Left lung (tissue), 10 donors: ENCODE results near the gene ADAMTS17. TPM values are rescaled to one million over a fixed set of nuclear protein-coding genes. Genes with fewer than 3 reads are reported as not detected.

Experiments used
- ATAC-seq: fragments of 200-7000 bp; cut with Tn5 transposase; one replicate; pipeline ENCODE4 v1.9.1; 2020; ENCODE audit warnings: moderate library complexity
- DNase-seq, 4 donors: peaks; one replicate each; pipeline ENCODE4 v3.0.0-alpha.2; 2013 to 2020
- H3K27ac ChIP-seq, 2 donors: fragments of 200-600 bp; sonication (generic) in 1 of 2; one replicate each; pipeline versions ENCODE4 v1.5.0 to v1.8.0; 2020 to 2021
- H3K27me3 ChIP-seq, 2 donors: fragments of 200-600 bp; sonication (generic) in 1 of 2; one replicate each; pipeline versions ENCODE4 v1.5.0 to v1.8.0; 2020 to 2021
- H3K36me3 ChIP-seq, 2 donors: fragments of 200-600 bp; sonication (generic) in 1 of 2; one replicate each; pipeline versions ENCODE4 v1.5.0 to v1.8.0; 2020 to 2021
- H3K4me1 ChIP-seq, 2 donors: fragments of 200-600 bp; one replicate each; pipeline ENCODE4 v1.8.0; 2021
- H3K4me3 ChIP-seq, 2 donors: fragments of 200-600 bp; sonication (generic) in 1 of 2; one replicate each; pipeline versions ENCODE4 v1.5.0 to v1.8.0; 2020 to 2021; ENCODE audit warnings: mild to moderate bottlenecking in 1 of 2
- H3K9me3 ChIP-seq, 2 donors: fragments of 200-600 bp; sonication (generic) in 1 of 2; one replicate each; pipeline versions ENCODE4 v1.5.0 to v1.8.0; 2020 to 2021
- CTCF ChIP-seq, 2 donors: fragments of 200-600 bp; sonication (generic) in 1 of 2; IDR thresholded peaks; one replicate each; pipeline versions ENCODE4 v1.5.0 to v1.8.0; 2021; ENCODE audit warnings: antibody characterized with exemption in 2 of 2
- intact Hi-C, 2 donors: fragments of 100-400 bp; cut with DNase I; formaldehyde crosslinking; loops; one replicate each; pipeline versions ENCODE4 v1.11.2 to v1.14.2; 2022
- polyA plus RNA-seq, 6 donors: library from polyadenylated mRNA; unstranded; fragments of 120-200 nt; gene quantifications; one replicate each; pipeline ENCODE4 v1.2.1, GENCODE V29; 2013; ENCODE audit not compliant: insufficient read length in 6 of 6
- total RNA-seq, 2 donors: library from RNA; stranded (reverse); fragmentation: NEBNext Ultra II Directional; extraction: Animal tissue kit (Norgen Biotek cat#: 25700); gene quantifications; one replicate each; pipeline ENCODE4 v1.2.1, GENCODE V29; 2021
- donor health status: DM: no; HTN: yes; CAD: no.
- donor health status: DM: no; HTN: no; CAD: no.

Gene ADAMTS17
- total and polyA plus RNA-seq, 8 donors: 2.0 to 3.9 (median 3.4) TPM

- no peaks in the 10 kb centered on the region for H3K9me3 ChIP-seq
- no peak for DNase-seq
- H3K27ac ChIP-seq: no peak overlapping the region
- H3K4me1 ChIP-seq: peaks cover 1 to 9% of the 10 kb centered on the region in 2 donors
- TF ChIP-seq CTCF (IDR thresholded peaks at IDR 0.05): no peak
- H3K27me3 ChIP-seq: peaks cover 0 to 1% of the 10 kb centered on the region in 2 donors
- ATAC-seq: no peak
- H3K4me3 ChIP-seq: no peak overlapping the region
- H3K36me3 ChIP-seq: no peaks in the 10 kb centered on the region
- intact Hi-C loops: no loop called here
Observed at GRCh38 chr15:99923711-99924110, 418.1 kb downstream of the ADAMTS17 start.

Other genes starting within 250 kb of the ADAMTS17 start
- gene CERS3, start 187.0 kb upstream of the ADAMTS17 start, total RNA-seq: not detected
- under 1 TPM; 0.04 to 0.53 (median 0.15) TPM for gene CERS3, start 187.0 kb upstream of the ADAMTS17 start, polyA plus RNA-seq